ENCODE data around the gene DDX60.

The DDX60 gene

DNA sequence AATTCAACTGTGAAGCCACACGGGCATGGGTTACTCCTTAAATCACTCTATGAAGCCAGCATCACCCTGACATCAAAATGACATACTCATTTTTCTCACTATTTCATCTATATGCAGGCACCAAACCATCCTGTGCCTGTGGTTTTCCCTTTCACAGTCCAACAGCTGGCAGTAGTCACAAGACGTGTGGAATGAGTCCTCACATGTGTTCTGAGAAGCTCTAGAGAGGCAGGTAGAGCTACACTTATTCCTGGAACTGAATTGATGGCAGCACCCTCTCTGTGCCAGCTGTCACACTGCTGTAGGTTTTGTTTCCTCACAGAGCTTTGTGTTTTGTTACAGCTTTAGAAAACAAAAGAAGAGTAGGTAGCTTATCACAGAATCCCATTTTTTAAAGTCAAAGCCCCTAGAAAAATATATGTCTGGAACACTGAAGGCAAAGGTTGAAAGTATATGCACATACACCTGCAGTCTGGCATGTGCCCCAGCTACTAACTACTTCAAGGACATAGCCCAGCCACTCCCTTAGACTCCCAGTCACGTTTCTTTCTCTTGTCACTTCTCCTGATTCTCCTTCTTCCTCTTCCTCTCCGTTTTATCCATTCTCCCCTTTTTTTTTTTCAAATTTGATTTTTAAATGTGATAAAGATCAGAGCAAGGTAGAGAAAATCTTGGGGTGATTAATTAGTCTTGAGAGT lies 119.1 kb downstream of the DDX60 start:
- no peak for DNase-seq

DNA sequence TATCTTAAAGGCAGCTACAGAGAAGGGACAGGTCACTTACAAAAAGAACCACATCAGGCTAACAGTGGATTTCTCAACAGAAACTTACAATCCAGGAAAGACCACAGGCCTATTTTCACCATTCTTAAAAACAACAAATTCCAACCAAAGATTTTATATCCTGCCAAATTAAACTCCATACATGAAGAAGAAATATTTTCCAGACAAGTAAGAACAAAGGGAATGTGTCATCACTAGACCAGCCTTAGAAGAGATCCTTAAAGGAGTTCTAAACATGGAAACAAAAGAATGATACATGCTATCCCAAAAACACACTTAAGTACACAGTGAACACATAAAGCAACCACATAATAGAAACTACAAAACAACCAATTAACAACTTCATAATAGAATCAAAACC lies 120.6 kb downstream of the DDX60 start:
- no peak for DNase-seq

GRCh38 chr4:168188754-168189153 lies 129.8 kb downstream of the DDX60 start:
- DNase-seq, result no peak

DNA sequence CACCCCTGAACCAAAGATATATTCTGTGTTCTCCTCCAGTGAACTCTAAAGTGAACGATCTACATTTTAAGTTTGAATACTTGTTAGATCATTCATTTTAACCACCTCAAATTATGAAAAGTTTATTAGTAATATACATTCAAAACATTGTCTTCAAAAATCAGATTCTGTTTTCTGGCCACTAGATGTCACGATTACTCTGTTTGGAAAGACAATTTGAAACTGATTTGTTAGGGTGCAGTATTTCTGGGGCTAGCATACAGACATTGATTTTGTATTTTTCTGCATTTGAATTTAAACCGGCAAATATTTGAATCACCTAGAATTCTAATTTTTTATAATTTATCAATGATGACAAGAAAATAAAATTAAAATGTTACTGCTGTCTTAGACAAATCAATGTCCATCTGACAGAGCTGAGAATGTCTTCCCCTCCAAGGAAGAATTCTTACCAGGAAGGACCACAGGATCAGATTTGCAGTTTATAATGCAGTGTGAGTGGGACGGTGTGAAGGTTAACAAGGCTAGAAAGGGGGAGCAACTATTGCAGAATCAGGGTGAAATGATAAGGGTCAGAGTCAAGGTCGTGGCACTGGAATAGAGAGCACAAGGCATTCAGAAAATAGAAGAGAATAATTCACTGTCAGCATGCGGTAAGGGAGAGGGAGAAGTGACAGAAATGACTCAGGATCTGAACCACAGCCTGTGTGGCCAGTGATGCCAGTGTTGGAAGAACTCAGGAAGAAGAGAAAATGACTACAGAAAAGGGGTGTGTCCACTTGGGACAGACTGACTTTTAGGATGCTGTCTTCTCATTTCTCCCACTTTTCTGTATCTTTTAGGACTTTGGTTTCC lies 134.6 kb downstream of the DDX60 start:
- DNase-seq, result no peak

- no peak for DNase-seq
Observed at GRCh38 chr4:168177546-168178149, 140.9 kb downstream of the DDX60 start.

GRCh38 chr4:168174308-168174707 lies 144.2 kb downstream of the DDX60 start:
- DNase-seq, result no peak

GRCh38 chr4:168167714-168168284 lies 150.8 kb downstream of the DDX60 start:
- no peak for DNase-seq
